GM12878 (cell line): ENCODE measurements around the gene DGKI.

Experiments used
- CHD2 ChIP-seq: IDR thresholded peaks from 2 replicates; pipeline ENCODE4 v1.6.1; 2011; ENCODE audit warnings: low read depth, low read length, improper control_type of control experiment, borderline replicate concordance
- EP300 ChIP-seq, 2 experiments: fragments of 150-350 bp in 1 of 2; IDR thresholded peaks; 2 replicates each; pipeline ENCODE4 v1.6.1; 2011 to 2012; ENCODE audit warnings: low read depth in 2 of 2, low read length in 2 of 2, borderline replicate concordance in 1 of 2, improper control_type of control experiment in 1 of 2, inconsistent platforms in 1 of 2; ENCODE audit not compliant: control insufficient read depth in 1 of 2
- EZH2 ChIP-seq: IDR thresholded peaks from 2 replicates; pipeline ENCODE4 v1.6.1; 2012; ENCODE audit warnings: low read depth, mild to moderate bottlenecking, control low read depth, inconsistent platforms, low read length, borderline replicate concordance; ENCODE audit not compliant: control insufficient read depth
- NR2C2 ChIP-seq: IDR thresholded peaks from 2 replicates; pipeline ENCODE4 v1.6.1; 2011; ENCODE audit warnings: borderline replicate concordance, low read depth; ENCODE audit not compliant: control insufficient read depth, insufficient read length
- POLR2A ChIP-seq: IDR thresholded peaks from 2 replicates; pipeline ENCODE4 v1.6.1; 2011; ENCODE audit warnings: low read depth, mild to moderate bottlenecking, low read length
- ZNF622 ChIP-seq: fragments of 450-650 bp; IDR thresholded peaks from 2 replicates; pipeline ENCODE4 v1.6.1; 2017; ENCODE audit warnings: mild to moderate bottlenecking, inconsistent platforms
- TF ChIP-seq, protein P1 (sequence below), 3 experiments: IDR thresholded peaks in 2 of 3; conservative IDR thresholded peaks in 1 of 3; 2 replicates each; pipeline ENCODE4 v1.5.1; 2011; ENCODE audit warnings: low read depth in 3 of 3, low read length in 3 of 3, mild to moderate bottlenecking in 3 of 3, control low read depth in 2 of 3, moderate library complexity in 2 of 3, inconsistent platforms in 1 of 3, mixed read lengths in 1 of 3; ENCODE audit not compliant: control insufficient read depth in 2 of 3, insufficient read depth in 1 of 3; ENCODE audit errors: extremely low read depth in 1 of 3
- TF ChIP-seq, protein P2 (sequence below): IDR thresholded peaks from 2 replicates; pipeline ENCODE4 v1.6.1; 2012; ENCODE audit warnings: mild to moderate bottlenecking, low read depth, low read length

DNA sequence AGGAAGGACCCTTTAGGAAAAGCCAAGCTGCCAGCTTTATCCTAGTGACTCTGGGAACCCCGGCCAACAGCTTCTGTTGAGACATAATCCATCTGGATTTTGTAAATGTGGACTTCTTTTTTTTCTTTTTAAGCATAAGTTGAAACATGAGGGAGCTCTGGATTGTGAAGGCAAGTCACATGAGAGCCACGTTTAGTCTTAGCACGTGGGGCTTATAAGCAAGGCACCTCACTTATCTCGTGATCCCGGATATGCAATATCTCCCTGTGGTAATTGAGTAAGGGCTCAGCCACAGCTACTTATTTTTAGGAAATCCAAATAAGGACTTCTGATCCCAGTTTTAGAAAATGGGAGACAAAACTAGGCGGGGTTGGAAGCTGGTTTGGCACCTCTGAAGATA is 392.0 kb downstream of the DGKI start:
- TF ChIP-seq, protein P1, sequence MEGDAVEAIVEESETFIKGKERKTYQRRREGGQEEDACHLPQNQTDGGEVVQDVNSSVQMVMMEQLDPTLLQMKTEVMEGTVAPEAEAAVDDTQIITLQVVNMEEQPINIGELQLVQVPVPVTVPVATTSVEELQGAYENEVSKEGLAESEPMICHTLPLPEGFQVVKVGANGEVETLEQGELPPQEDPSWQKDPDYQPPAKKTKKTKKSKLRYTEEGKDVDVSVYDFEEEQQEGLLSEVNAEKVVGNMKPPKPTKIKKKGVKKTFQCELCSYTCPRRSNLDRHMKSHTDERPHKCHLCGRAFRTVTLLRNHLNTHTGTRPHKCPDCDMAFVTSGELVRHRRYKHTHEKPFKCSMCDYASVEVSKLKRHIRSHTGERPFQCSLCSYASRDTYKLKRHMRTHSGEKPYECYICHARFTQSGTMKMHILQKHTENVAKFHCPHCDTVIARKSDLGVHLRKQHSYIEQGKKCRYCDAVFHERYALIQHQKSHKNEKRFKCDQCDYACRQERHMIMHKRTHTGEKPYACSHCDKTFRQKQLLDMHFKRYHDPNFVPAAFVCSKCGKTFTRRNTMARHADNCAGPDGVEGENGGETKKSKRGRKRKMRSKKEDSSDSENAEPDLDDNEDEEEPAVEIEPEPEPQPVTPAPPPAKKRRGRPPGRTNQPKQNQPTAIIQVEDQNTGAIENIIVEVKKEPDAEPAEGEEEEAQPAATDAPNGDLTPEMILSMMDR (IDR thresholded peaks at IDR 0.05 in 2 of 3, conservative IDR thresholded peaks at IDR 0.05 in 1 of 3; ENCODE audit: control insufficient read depth in 2 of 3, extremely low read depth in 1 of 3, insufficient read depth in 1 of 3, low read depth in 3 of 3, low read length in 3 of 3), result no peak
- TF ChIP-seq EP300 (IDR thresholded peaks at IDR 0.05; ENCODE audit: borderline replicate concordance in 1 of 2, control insufficient read depth in 1 of 2, low read depth in 2 of 2, low read length in 2 of 2) (no peak), EZH2 (no peak), NR2C2 (no peak), CHD2 (no peak), POLR2A (no peak), ZNF622 (no peak)
- TF ChIP-seq, protein P2, sequence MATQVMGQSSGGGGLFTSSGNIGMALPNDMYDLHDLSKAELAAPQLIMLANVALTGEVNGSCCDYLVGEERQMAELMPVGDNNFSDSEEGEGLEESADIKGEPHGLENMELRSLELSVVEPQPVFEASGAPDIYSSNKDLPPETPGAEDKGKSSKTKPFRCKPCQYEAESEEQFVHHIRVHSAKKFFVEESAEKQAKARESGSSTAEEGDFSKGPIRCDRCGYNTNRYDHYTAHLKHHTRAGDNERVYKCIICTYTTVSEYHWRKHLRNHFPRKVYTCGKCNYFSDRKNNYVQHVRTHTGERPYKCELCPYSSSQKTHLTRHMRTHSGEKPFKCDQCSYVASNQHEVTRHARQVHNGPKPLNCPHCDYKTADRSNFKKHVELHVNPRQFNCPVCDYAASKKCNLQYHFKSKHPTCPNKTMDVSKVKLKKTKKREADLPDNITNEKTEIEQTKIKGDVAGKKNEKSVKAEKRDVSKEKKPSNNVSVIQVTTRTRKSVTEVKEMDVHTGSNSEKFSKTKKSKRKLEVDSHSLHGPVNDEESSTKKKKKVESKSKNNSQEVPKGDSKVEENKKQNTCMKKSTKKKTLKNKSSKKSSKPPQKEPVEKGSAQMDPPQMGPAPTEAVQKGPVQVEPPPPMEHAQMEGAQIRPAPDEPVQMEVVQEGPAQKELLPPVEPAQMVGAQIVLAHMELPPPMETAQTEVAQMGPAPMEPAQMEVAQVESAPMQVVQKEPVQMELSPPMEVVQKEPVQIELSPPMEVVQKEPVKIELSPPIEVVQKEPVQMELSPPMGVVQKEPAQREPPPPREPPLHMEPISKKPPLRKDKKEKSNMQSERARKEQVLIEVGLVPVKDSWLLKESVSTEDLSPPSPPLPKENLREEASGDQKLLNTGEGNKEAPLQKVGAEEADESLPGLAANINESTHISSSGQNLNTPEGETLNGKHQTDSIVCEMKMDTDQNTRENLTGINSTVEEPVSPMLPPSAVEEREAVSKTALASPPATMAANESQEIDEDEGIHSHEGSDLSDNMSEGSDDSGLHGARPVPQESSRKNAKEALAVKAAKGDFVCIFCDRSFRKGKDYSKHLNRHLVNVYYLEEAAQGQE, result no peak
